HG03565 (cell line): ENCODE data around the gene SSTR1.

Experiments
- ATAC-seq: cut with Tn5 transposase; IDR thresholded peaks from one replicate; pipeline ENCODE4 v1.9.1; 2021; ENCODE audit warnings: mild to moderate bottlenecking, moderate library complexity; ENCODE audit not compliant: unreplicated experiment

SSTR1 gene

GRCh38 chr14:38233218-38233617, 25.5 kb downstream of the SSTR1 start:
- ATAC-seq = no peak

GRCh38 chr14:38238332-38238731, 30.6 kb downstream of the SSTR1 start:
- ATAC-seq = no peak

- no peak for ATAC-seq
These were observed 31.2 kb downstream of the SSTR1 start for GRCh38 chr14:38238878-38239277.

- ATAC-seq = no peak
These were observed 36.1 kb downstream of the SSTR1 start for GRCh38 chr14:38243696-38244240.

- no peak for ATAC-seq
These were observed 40.8 kb downstream of the SSTR1 start for GRCh38 chr14:38248321-38249028.

- no peak for ATAC-seq
These were observed 42.6 kb downstream of the SSTR1 start for GRCh38 chr14:38250331-38250730.

- no peak for ATAC-seq
These were observed 44.5 kb downstream of the SSTR1 start for GRCh38 chr14:38252066-38252710.

GRCh38 chr14:38253676-38254075, 46.0 kb downstream of the SSTR1 start:
- no peak for ATAC-seq

- no peak for ATAC-seq
These were observed 47.1 kb downstream of the SSTR1 start for GRCh38 chr14:38254571-38255407.

GRCh38 chr14:38255408-38255672, 47.6 kb downstream of the SSTR1 start:
- no peak for ATAC-seq

- ATAC-seq = no peak
These were observed 48.2 kb downstream of the SSTR1 start, which contains the start of gene CLEC14A for GRCh38 chr14:38255673-38256532. Gene CLEC14A, minus strand, starts transcription at chr14:38256093. Its CDS starts 71 bp downstream, at chr14:38256022.

- ATAC-seq = no peak
These were observed 48.8 kb downstream of the SSTR1 start for GRCh38 chr14:38256533-38256840.

GRCh38 chr14:38257507-38257906, 49.8 kb downstream of the SSTR1 start:
- ATAC-seq = no peak

GRCh38 chr14:38261620-38262019, 53.9 kb downstream of the SSTR1 start:
- ATAC-seq = no peak
